ENCODE measurements around the gene NKAIN2.
"Not testable (repeated sequence)": the region's sequence is repeated elsewhere in the genome, so short reads cannot be mapped to it uniquely, and the experiment has no call there.

Gene NKAIN2

GRCh38 chr6:124432620-124433019 is 629.0 kb downstream of the NKAIN2 start:
- TF ChIP-seq POLR2A (IDR thresholded peaks at IDR 0.05; ENCODE audit: low read depth, low read length): no peak
- no peak for DNase-seq (ENCODE audit: insufficient read length, low spot score)
- no peak for FAIRE-seq

- DNase-seq (ENCODE audit: insufficient read length, low spot score) (no peak), FAIRE-seq (no peak)
- no peak for TF ChIP-seq POLR2A (IDR thresholded peaks at IDR 0.05; ENCODE audit: low read depth, low read length)
Observed at GRCh38 chr6:124433387-124434160, 629.9 kb downstream of the NKAIN2 start.

GRCh38 chr6:124434421-124434820 is 630.8 kb downstream of the NKAIN2 start:
- no peak for DNase-seq (ENCODE audit: insufficient read length, low spot score)
- TF ChIP-seq POLR2A (IDR thresholded peaks at IDR 0.05; ENCODE audit: low read depth, low read length): no peak
- no peak for FAIRE-seq

DNA sequence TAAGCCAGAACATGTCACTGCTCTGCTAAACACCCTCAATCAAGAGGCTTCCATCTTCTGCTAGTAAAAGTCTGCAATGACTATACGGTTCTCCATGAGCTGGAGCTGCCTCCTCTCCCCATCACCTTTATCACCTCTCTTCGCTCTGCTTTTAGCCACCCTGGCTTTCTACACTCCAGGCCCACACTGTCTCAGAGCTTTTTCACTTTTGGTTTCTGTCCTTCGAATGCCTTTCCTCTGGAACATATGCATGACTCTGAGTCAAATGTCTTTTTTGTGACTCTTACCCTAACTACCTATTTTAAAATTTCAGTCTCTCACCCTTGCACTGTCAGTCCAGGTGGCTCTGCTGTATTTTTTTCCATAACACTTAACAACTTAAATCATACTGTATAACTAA is 633.1 kb downstream of the NKAIN2 start:
- DNase-seq (ENCODE audit: insufficient read length, low spot score) (no peak), FAIRE-seq (no peak)
- TF ChIP-seq POLR2A (IDR thresholded peaks at IDR 0.05; ENCODE audit: low read depth, low read length): no peak

GRCh38 chr6:124438546-124439065 is 634.9 kb downstream of the NKAIN2 start:
- no peak for TF ChIP-seq POLR2A (IDR thresholded peaks at IDR 0.05; ENCODE audit: low read depth, low read length)
- FAIRE-seq (no peak), DNase-seq (ENCODE audit: insufficient read length, low spot score) (no peak)

- no peak for FAIRE-seq
- no peak for TF ChIP-seq POLR2A (IDR thresholded peaks at IDR 0.05; ENCODE audit: low read depth, low read length)
- DNase-seq (ENCODE audit: insufficient read length, low spot score): no peak
Observed at GRCh38 chr6:124441450-124441849, 637.8 kb downstream of the NKAIN2 start.

DNA sequence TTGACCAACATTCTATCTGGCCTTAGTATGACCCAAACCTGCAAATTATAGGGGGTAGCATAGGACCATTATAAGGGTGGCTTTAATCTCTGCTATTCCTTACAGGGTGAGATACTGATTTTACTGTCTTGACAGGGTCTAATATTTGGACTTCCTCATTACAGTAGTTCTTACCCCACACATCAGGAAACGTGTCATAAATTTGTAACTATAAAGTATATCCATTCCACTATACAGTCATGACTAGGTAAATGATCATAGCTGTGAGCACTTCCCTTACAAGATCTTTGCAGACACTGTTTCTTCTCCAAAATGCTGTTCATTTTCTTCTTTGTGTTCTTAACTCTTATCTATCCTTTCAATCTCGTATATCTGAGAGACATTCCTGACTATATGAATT is 639.9 kb downstream of the NKAIN2 start:
- no peak for TF ChIP-seq POLR2A (IDR thresholded peaks at IDR 0.05; ENCODE audit: low read depth, low read length)
- no peak for FAIRE-seq
- no peak for DNase-seq (ENCODE audit: insufficient read length, low spot score)

DNA sequence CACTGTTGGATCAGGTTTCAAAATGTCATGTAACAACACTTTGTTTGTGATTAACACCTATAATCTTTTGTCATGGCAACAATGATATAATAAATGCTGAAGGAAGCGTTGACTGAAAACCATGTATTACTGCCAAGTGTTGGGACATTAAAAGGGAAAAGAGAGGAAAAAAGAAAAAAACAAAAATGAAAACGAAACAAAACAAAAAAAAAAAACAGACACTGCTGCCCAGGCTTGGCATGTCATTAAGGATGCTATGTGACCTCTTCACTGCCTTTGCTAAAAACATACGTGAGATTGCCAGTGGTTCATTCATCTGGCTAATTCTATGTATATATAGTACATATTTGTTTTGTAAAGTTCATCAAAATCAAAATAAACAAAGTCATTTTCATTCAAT is 641.9 kb downstream of the NKAIN2 start:
- no peak for TF ChIP-seq POLR2A (IDR thresholded peaks at IDR 0.05; ENCODE audit: low read depth, low read length)
- FAIRE-seq (no peak), DNase-seq (ENCODE audit: insufficient read length, low spot score) (no peak)

DNA sequence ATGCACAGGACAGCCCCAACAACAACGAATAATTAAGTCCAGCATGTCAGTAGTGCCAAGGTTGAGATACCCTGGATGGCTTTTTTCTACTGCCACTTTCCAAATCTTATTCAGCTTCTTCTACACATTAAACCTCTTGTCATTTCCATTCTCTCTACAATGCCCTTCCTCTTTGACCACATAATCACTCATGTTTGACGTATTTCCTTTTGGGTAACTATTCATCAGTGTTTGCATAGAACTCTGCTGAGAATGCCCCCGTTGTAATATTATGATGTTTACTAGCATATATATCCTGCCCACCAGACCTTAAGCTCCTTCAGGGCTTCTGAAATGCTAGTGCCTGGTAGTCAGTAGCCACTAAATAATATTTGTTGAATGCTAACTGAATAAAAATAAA is 643.3 kb downstream of the NKAIN2 start:
- FAIRE-seq: no peak
- DNase-seq (ENCODE audit: insufficient read length, low spot score): no peak
- TF ChIP-seq POLR2A (IDR thresholded peaks at IDR 0.05; ENCODE audit: low read depth, low read length): no peak

DNA sequence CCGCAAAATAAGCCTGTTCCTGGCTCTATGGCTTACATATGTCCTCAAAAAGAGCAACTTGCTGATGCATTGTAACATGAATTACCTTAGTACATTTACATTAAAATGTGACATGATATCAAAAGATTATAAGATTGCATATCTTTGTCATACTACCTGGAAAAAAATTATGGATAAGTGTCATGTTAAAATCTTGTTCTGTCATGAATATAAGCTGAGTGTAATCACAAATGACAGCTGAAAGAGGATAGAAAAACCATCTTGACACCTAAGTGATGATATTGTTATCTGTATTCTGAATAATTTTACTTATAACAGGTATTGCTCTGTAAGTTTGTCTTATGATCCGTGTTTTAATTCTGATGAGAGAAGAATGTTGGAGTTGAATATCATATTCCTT is 655.6 kb downstream of the NKAIN2 start:
- no peak for FAIRE-seq
- TF ChIP-seq POLR2A (IDR thresholded peaks at IDR 0.05; ENCODE audit: low read depth, low read length): no peak
- DNase-seq (ENCODE audit: insufficient read length, low spot score): no peak

- DNase-seq (ENCODE audit: insufficient read length, low spot score) (no peak), FAIRE-seq (no peak)
- TF ChIP-seq POLR2A (IDR thresholded peaks at IDR 0.05; ENCODE audit: low read depth, low read length): no peak
Observed at GRCh38 chr6:124462750-124463149, 659.1 kb downstream of the NKAIN2 start.

- DNase-seq (ENCODE audit: insufficient read length, low spot score) (no peak), FAIRE-seq (no peak)
- no peak for TF ChIP-seq POLR2A (IDR thresholded peaks at IDR 0.05; ENCODE audit: low read depth, low read length)
Observed at GRCh38 chr6:124463271-124463670, 659.6 kb downstream of the NKAIN2 start.

DNA sequence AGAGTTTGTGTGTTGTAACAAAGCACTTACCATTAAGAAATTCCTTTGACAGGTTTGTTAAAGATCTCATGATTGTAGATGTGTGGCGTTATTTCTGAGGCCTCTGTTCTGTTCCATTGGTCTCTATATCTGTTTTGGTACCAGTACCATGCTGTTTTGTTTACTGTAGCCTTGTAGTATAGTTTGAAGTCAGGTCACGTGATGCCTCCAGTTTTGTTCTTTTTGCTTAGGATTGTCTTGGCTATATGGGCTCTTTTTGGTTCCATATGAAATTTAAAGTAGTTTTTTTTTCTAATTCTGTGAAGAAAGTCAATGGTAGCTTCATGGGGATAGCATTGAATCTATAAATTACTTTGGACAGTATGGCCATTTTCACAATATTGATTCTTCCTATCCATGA is 660.9 kb downstream of the NKAIN2 start:
- not testable (repeated sequence) for FAIRE-seq; DNase-seq (ENCODE audit: insufficient read length, low spot score)

DNA sequence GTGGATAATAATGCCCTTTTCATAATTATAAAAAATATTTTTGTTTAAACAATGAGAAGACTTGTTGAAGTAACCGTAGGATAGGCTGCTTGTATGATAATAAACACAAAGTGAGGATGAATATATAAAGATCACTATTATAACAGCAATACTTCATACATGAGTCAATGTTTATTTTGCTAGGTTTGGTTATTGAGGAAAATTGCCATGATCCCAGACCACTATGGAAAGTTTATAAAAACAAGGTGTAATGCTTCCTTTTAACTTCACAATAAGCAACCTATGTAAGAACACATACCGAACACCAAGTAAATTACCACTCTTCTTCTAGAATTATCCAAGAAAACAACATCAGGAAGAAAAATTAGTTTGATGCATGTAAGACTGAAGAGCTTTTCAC is 663.3 kb downstream of the NKAIN2 start:
- no peak for FAIRE-seq
- TF ChIP-seq POLR2A (IDR thresholded peaks at IDR 0.05; ENCODE audit: low read depth, low read length): no peak
- DNase-seq (ENCODE audit: insufficient read length, low spot score): no peak

GRCh38 chr6:124467366-124467765 is 663.7 kb downstream of the NKAIN2 start:
- no peak for TF ChIP-seq POLR2A (IDR thresholded peaks at IDR 0.05; ENCODE audit: low read depth, low read length)
- DNase-seq (ENCODE audit: insufficient read length, low spot score): no peak
- no peak for FAIRE-seq
